KBM-7 (cell line): ENCODE measurements around the gene ADK.
"Not testable (repeated sequence)": the region's sequence is repeated elsewhere in the genome, so short reads cannot be mapped to it uniquely, and the experiment has no call there.

Experiments
- DNase-seq: peaks from one replicate; pipeline ENCODE4 v3.0.0-alpha.2; 2015
- in situ Hi-C: fragments of 300-500 bp; cut with MboI; formaldehyde crosslinking; loops from 2 replicates; pipeline ENCODE4 v1.14.3; 2020; ENCODE audit warnings: low sequenced_read_pairs, low pct_unique_long_range_greater_than_20kb, mixed read lengths

The ADK gene

DNA sequence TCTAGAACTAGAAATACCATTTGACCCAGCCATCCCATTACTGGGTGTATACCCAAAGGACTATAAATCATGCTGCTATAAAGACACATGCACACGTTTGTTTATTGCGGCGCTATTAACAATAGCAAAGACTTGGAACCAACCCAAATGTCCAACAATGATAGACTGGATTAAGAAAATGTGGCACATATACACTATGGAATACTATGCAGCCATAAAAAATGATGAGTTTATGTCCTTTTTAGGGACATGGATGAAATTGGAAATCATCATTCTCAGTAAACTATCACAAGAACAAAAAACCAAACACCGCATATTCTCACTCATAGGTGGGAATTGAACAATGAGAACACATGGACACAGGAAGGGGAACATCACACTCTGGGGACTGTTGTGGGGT is 71.4 kb downstream of the ADK start:
- DNase-seq, in situ Hi-C loops: not testable (repeated sequence)

DNA sequence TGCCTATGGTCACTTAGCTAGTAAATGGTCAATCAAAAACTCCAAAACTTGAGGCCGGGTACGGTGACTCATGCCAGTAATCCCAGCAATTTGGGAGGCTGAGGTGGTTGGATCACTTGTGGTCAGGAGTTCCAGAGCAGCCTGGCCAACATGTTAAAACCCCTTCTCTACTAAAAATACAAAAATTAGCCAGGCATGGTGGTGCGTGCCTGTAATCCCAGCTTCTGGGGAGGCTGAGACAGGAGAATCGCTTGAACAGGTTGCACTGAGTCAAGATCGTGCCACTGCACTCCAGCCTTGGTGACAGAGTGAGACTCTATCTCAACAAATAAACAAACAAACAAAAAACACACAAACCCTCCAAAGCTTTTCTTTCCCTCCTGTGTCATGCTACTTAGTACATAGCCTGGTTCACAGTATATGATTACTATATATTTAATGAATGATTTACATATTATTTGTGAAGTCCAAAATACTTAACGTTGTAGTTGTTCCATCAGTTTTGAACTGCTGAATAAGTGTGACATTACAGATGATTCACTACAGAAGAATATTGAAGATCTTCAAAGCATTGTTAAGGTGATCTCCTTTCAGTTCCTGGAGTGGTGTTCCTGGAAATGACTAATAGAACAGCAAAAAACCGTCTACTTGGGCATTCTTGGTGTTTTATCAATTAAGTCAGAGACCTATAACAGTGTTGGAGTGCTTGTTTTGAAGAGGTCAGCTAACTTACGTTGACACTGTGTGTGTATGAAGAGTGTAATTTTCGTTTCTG is 72.9 kb downstream of the ADK start:
- in situ Hi-C loops = no loop called here
- DNase-seq = no peak

DNA sequence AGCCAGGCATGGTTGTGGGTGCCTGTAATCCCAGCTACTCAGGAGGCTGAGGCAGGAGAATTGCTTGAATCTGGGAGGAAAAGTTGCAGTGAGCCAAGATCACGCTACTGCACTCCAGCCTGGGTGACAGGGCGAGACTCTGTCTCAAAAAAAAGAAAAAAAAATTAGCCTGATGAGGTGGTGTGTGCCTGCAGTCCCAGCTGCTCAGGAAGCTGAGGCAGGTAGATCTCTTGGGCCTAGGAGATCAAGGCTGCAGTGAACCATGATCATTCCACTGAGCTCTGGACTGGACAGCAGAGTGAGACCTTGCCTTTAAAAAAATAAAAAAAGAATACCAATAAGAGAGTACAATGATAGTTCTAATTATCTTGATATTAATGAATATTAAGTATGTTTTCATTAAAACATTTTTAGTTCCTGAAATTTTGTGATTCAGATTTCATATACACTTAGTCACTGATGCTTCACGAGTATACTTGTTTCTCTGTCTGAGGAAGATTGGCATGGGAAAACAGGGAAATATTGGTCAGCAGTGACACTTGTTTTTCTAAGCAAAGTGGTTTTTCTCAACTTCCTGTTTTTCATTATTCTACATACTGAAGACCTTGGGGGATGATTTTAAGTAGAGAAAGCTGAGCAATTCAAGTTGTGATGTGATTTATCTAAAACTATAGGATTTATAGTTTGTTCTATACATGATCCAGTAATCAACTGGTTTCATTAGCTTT is 76.8 kb downstream of the ADK start:
- in situ Hi-C loops = no loop called here
- peak; percentile 69 for DNase-seq

DNA sequence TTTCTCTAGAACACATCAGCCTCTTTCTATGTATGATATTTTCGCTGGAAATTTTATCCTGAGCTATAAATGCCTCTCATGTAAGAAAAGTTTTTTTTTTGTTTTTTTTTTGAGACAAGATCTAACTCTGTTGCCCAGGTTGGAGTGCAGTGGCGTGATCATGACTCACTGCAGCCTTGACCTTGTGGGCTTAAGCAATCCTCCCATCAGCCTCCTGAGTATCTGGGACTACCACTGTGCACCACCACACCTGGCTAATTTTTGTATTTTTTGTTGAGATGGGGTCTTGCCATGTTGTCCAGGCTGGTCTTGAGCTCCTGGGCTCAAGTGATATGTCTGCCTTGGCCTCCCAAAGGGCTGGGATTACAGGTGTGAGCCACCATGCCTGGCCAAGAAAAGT is 80.4 kb downstream of the ADK start:
- in situ Hi-C loops = no loop called here
- DNase-seq = no peak

DNA sequence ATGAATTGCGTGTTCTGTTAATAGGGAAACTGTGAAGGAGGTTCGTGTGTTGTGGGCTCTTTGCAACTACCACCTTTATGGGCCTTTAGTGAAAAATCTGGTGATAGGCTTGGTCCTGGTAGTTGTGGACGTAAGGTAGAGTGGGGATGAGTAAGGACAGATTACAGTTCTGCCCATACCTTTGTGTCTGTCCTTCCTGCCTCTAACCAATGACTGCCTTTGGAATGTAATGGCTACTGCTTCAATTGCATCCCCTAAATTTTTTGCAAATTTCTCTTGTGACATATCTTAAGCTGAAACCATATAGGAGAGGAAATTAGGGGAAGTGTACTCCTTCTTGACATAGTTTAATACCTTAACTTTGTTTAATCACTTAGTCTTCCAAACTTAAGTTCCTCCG is 82.3 kb downstream of the ADK start:
- no peak for DNase-seq
- in situ Hi-C loops = no loop called here

DNA sequence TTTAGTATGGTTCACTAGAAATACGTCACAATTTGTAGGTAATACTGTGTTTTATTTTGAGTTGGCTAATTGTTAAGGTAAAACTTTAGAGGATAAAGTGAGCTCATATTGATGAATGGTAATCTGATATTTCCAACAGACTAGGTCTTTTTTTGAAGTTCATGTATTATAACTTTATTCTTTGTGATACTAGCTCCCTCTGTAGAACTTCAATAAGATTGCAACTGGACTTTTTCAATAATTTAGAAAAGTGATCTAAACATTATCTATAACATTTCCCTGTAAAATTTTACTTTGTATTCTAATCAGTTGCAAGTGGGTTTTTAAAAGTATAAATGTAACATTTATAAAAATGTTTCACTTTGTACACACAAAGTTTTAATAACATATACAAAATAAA is 83.5 kb downstream of the ADK start:
- in situ Hi-C loops = no loop called here

DNA sequence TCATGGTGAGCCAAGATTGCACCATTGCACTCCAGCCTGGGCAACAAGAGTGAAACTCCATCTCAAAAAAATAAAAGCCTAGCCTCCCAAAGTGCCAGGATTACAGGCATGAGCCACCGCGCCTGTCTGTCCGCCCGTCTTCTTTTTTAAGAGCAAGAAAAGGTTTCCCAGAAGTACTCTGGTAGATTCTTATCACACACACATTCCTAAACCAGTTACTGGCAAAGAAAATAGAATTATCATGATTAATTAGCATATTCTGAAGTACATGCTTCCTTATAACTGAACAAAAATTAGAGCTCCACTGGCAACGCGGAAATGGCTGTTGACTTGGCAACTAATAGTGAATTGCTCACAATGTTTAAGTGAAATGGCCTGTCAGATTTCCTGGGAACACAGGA is 87.0 kb downstream of the ADK start:
- no peak for DNase-seq
- in situ Hi-C loops = no loop called here

More for the DNA sequence above, 83.5 kb downstream of the ADK start:
- DNase-seq = peak; percentile 11

DNA sequence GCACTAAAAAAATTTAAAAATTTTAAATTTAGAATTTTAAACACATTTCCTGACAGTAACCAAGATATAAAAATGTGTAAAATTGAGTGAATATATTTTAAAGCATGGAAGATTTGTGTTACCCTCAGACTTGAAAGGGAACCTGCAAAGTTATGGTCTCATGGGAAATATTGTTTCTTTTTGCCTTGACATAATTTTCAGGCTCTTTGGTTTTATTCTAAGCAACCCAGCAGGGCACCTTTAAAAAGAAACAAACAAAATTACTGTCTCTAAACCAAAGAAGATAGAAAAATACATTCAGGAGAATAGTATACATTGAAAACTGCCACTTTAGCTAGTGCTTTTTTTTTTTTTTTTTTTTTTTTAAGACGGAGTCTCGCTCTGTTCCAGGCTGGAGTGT is 87.5 kb downstream of the ADK start:
- DNase-seq = no peak
- in situ Hi-C loops = no loop called here

DNA sequence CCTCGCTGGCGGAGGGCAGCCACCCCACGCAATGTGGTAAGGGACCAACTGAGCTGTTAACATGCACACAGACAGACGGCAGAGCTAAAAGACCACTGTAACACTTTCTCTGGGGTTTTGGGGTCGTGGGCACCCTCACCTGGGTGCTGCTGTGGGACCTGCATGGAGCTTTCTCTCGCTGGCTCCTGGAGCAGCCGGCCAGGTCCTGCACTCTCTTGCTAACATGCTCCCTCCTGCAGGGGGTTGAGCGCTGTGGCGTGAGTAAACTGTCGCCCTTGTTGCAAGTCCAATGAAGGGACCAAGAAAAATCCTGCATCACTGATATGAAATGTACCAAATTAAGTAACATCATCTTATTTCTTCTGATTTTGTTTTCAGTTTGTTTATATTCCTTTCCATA is 92.0 kb downstream of the ADK start:
- in situ Hi-C loops = no loop called here
- no peak for DNase-seq

DNA sequence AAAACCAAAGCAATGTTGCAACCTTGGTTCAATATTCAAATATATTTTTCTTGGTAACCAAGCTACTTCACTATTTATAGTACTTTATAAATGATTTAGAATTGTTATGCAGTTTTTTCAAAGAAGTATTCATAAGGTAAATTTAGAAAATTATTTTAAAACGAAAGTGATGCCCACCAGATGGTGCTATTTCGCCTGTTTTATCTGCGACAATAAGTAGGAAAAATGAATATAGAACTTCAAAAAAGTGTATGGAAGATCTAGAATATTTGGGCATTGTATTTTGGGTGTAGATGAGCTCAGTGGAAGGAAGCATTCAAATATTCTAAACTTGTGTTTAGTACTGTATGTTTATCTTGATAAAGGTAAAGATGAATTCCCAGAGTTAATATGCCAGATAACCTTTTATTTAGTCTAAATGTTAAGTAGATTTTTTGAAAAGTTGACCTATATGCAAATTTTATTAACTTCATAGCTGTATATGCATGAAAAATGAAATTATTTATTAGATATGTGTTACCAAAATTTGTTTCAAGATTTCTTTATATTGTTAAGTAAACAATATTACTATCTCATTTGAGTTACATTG is 93.2 kb downstream of the ADK start:
- DNase-seq = peak; percentile 55
- in situ Hi-C loops = no loop called here

DNA sequence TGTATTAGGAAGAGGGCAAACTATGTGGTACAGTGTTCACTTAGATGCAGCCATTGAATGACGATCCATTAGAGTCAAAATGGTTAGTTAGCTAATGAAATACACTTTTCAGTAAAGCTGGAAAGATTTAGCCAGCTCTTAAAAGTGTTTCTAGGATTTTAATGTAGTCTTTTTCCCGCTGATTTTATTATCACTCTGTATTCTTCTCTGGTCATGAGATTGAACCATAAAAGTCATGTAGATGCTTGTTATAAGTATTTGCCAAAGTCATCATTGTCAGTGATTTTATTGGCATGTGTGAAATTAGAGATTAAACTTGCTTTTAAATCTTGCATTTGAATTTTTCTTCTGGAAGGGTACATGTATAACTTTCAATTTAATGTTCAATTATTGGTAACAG is 93.8 kb downstream of the ADK start:
- in situ Hi-C loops = no loop called here
- DNase-seq = no peak

DNA sequence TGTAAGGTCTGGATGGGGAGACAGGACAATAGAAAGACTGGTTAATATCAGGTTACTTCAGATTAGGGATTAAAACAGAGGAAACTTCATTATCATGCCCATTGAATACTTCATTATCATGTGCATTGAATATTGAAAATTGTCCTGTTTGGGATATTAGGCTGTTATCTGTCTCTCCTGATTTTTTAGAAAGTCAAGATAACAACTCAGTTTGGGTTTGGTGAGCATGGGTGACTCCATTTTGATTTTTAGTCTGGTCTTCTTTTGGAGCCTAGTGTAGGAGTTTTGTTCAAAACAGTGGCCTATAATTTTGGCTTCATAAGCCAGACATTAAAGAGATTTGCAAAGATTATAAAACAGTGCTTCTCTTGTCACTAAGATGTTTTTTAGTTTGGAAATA is 95.5 kb downstream of the ADK start:
- in situ Hi-C loops = no loop called here

DNA sequence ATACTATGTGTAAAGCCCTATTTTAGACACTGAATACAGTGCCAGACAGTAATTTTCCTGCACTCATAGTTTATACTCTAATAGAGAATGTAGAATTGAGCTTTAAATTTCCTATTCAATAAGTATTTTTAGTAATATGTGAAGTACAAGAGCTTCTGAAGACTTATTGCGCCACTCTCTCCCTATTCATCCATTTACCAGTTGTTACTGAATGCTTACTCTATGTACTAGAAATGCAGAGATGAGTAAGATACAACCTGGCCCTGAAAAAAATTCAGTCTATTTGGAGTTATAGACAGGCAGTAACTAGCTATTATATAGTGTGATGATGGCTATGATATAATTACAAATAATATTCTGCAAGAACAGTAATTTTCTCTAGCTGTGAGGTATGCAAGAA is 98.8 kb downstream of the ADK start:
- in situ Hi-C loops = loop anchor here (25.0 kb wide), 1 partner anchor 837 kb away; a partner anchor contains a TSS
- no peak for DNase-seq

More for the DNA sequence above, 95.5 kb downstream of the ADK start:
- DNase-seq = no peak

DNA sequence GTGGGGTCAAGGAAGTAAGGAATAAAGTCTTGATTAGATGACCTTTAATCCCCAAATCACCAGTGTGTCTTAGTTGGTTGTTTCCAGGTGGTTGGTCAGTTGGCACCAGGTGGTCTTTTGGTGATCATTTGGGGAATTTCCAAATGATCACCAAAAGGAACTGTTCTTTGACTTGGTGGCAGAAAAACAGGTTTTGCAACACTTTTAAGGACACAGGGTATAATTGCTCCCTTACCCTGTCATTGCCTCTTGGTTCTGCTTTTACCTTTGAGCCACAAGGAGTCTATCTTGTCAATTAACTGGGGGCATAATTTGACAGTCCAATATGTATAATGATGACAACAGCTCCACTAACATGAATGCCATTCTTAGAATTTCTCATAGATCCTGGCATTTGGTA is 104.2 kb downstream of the ADK start:
- in situ Hi-C loops = loop anchor here (25.0 kb wide), 1 partner anchor 832 kb away; a partner anchor contains a TSS

DNA sequence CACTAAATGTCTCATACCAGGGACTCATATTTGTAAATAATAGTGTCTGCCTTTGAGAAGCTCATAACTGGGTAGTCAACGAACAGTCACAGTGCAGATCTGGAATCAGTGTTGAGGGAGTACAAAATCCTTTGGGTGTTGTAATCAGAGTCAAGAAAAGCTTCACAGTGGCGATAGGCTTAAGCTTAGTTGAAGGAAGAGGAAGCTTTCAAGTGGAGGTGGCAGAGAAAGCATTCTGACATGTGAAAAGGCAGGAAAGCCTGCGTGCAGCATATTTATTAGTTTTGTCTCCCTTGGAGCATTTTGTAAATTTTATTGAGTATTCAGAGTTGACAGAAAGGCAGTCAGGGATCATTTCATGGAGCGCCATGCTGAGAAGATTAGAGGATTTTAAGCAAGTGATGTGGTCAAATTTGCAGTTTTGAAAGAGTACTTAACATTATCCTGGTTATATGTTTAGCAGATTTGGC is 104.9 kb downstream of the ADK start:
- DNase-seq = peak; percentile 65
- in situ Hi-C loops = loop anchor here (25.0 kb wide), 1 partner anchor 831 kb away; a partner anchor contains a TSS

More for the DNA sequence above, 104.2 kb downstream of the ADK start:
- DNase-seq = peak; percentile 46

DNA sequence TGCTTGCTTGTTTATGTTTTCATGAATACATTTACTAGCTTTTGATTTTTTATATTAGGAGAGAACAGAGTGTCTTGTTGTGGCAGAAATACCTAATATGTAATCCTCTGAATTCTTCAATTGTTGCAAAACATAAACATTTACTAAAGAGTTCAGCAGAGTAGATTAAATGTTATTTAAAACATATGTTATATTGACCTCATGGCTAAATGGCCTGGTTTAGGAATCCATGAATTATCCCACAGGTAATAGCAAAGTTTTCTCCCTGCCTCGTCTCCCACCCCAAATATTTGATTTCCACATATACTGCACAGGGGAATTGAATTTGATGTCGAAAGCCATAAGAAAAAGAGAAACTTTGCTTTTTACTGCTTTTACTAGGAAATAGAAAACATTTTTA is 111.8 kb downstream of the ADK start:
- DNase-seq = no peak

DNA sequence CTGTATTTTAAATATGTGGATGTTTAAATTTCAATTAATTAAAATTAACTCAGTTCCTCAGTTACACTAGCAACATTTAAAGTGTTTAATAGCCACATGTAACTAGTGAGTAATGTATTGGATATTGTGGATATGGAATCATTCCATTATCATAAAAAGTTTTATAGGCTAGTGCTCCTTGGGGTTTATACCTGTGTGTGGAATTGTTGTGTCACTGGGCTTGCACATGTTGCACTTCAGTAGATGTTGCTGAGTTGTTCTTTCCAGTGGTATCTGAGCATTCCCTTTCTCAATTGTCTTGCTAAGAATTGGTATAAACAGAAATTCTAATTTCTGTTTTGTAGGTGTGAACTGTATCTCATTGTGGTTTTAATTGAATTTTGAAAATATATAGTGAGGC is 113.0 kb downstream of the ADK start:
- DNase-seq = no peak
- in situ Hi-C loops = loop anchor here (25.0 kb wide), 1 partner anchor 823 kb away; a partner anchor contains a TSS

More for the DNA sequence above, 111.8 kb downstream of the ADK start:
- in situ Hi-C loops = loop anchor here (25.0 kb wide), 1 partner anchor 824 kb away; a partner anchor contains a TSS

DNA sequence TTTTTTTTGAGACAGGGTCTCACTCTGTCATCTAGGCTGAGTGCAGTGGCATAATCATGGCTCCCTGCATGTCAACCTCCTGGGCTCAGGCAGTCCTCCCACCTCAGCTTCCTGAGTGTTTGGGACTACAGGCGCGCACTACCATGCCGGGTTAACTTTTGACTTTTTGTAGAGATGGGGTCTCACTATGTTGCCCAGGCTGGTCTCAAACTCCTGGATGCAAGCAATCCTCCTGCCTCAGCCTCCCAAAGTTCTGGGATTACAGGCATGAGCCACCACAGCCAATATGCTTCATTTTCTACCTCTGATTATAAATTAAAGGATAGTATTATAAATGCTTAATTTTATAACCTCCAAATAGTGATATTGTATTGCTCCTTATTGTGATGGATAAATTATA is 121.3 kb downstream of the ADK start:
- in situ Hi-C loops = loop anchor here (25.0 kb wide), 1 partner anchor 815 kb away; a partner anchor contains a TSS
- DNase-seq = no peak

DNA sequence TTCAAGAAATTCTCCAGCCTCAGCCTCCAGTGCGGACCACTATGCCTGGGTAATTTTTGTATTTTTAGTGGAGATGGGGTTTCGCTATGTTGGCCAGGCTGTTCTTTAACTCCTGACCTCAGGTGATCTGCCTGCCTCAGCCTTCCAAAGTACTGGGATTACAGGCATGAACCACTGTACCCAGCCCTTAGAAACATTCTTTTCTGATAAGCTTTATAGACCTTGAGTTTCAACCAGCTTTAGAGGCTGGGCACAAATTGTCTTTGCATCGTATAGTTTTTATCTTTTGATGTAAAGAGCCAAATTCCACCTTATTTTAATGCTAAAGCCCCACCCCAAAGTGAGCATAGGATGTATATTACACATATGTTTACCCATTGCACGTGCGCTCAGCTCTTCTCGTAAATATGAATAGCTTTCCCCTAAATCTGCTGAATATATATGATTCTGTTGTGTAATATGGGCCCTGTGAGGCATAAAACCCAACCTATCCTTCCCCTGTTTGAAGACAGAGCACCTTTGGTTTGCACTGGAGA is 124.8 kb downstream of the ADK start:
- DNase-seq = no peak
- in situ Hi-C loops = no loop called here

DNA sequence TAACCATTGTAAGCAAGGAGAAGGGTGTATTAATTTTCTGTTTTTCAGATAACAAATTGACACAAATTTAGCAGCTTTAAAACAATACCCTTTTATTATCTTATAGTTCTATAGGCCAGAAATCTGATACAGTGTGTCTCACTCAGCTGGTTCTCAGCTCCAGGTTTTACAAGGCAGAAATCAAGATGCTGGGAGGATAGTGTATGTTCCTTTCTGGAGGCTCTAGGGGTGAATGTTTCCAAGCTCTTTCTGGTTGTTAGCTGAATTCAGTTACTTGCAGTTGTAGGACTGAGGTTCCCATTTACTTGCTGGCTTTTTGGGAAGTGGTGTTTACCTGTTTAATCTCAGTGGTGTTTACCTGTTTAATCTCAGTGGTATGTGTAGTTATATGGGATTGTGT is 125.4 kb downstream of the ADK start:
- no peak for DNase-seq
- in situ Hi-C loops = no loop called here
